C4-2B (cell line): ENCODE measurements around the gene REN.

Experiments
- ZFX ChIP-seq: fragments of 450-650 bp; IDR thresholded peaks from 2 replicates; pipeline ENCODE4 v1.6.1; 2017
- TF ChIP-seq, protein P1 (sequence below): fragments of 450-650 bp; conservative IDR thresholded peaks from 2 replicates; pipeline ENCODE4 v1.5.1; 2017; ENCODE audit warnings: mild to moderate bottlenecking

DNA sequence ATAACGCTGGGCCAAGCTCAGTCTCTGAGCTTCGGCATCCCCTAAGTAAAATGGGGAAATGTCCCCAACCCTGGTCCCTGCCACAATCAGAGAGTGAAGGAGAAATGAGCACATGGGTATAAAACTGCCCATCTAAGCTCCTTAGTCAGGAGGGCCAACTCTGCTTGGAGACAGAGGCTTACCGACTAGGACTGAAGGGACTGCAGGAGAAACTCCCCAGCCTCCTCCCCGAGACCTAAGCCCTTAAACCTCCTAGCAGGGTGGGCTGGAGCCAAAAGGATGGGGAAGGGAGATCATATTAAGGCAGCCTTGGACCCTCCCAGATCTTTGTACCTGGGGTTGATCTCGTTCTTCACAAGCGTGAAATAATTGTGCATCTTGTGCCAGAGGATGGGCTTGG lies 19.8 kb downstream of the REN start:
- TF ChIP-seq, protein P1, sequence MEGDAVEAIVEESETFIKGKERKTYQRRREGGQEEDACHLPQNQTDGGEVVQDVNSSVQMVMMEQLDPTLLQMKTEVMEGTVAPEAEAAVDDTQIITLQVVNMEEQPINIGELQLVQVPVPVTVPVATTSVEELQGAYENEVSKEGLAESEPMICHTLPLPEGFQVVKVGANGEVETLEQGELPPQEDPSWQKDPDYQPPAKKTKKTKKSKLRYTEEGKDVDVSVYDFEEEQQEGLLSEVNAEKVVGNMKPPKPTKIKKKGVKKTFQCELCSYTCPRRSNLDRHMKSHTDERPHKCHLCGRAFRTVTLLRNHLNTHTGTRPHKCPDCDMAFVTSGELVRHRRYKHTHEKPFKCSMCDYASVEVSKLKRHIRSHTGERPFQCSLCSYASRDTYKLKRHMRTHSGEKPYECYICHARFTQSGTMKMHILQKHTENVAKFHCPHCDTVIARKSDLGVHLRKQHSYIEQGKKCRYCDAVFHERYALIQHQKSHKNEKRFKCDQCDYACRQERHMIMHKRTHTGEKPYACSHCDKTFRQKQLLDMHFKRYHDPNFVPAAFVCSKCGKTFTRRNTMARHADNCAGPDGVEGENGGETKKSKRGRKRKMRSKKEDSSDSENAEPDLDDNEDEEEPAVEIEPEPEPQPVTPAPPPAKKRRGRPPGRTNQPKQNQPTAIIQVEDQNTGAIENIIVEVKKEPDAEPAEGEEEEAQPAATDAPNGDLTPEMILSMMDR, result no peak
- TF ChIP-seq ZFX, result no peak
